AG08395 (cell line): ENCODE measurements around the gene CREB3L2.

ENCODE experiments used
- DNase-seq: peaks from one replicate; pipeline ENCODE4 v3.0.0; 2012; ENCODE audit warnings: mixed read lengths, low spot score

Gene CREB3L2

GRCh38 chr7:137873524-137873923, 128.4 kb downstream of the CREB3L2 start:
- DNase-seq, result peak; percentile 88

- peak; percentile 32 for DNase-seq
These were observed 130.5 kb downstream of the CREB3L2 start for GRCh38 chr7:137871170-137871915.

GRCh38 chr7:137870684-137871083, 131.2 kb downstream of the CREB3L2 start:
- DNase-seq, result no peak

GRCh38 chr7:137870078-137870477, 131.8 kb downstream of the CREB3L2 start:
- no peak for DNase-seq

GRCh38 chr7:137869260-137869659, 132.6 kb downstream of the CREB3L2 start:
- no peak for DNase-seq

- DNase-seq, result no peak
These were observed 134.6 kb downstream of the CREB3L2 start for GRCh38 chr7:137867289-137867688.

- no peak for DNase-seq
These were observed 136.1 kb downstream of the CREB3L2 start for GRCh38 chr7:137865764-137866163.

GRCh38 chr7:137862964-137863363, 138.9 kb downstream of the CREB3L2 start:
- no peak for DNase-seq

- DNase-seq, result no peak
These were observed 139.5 kb downstream of the CREB3L2 start for GRCh38 chr7:137862358-137862757.

- no peak for DNase-seq
These were observed 141.3 kb downstream of the CREB3L2 start for GRCh38 chr7:137860542-137860941.

GRCh38 chr7:137853053-137853452, 148.8 kb downstream of the CREB3L2 start:
- no peak for DNase-seq

- DNase-seq, result no peak
These were observed 149.8 kb downstream of the CREB3L2 start for GRCh38 chr7:137852108-137852507.

GRCh38 chr7:137850972-137851945, 150.6 kb downstream of the CREB3L2 start:
- no peak for DNase-seq

- DNase-seq, result no peak
These were observed 151.3 kb downstream of the CREB3L2 start for GRCh38 chr7:137850571-137850970.

GRCh38 chr7:137848095-137848494, 153.8 kb downstream of the CREB3L2 start:
- no peak for DNase-seq

- DNase-seq, result no peak
These were observed 154.3 kb downstream of the CREB3L2 start for GRCh38 chr7:137847568-137848050.

GRCh38 chr7:137846827-137847567, 154.9 kb downstream of the CREB3L2 start, which contains the start of gene DGKI:
Gene DGKI (minus strand): TSS chr7:137846974.
- peak; percentile 70 for DNase-seq

- DNase-seq, result no peak
These were observed 155.4 kb downstream of the CREB3L2 start for GRCh38 chr7:137846549-137846826.

- no peak for DNase-seq
These were observed 157.0 kb downstream of the CREB3L2 start for GRCh38 chr7:137844677-137845425.

GRCh38 chr7:137839903-137840779, 161.7 kb downstream of the CREB3L2 start:
- no peak for DNase-seq
